SK-N-SH (cell line): ENCODE data around the gene BAHCC1. TPM values are rescaled to one million over a fixed set of nuclear protein-coding genes. Genes with fewer than 3 reads are reported as not detected.
A peak's percentile ranks its signal among the peaks of the same experiment; 100 is the strongest.

ENCODE experiments used
- CTCF ChIA-PET: fragments of 300-600, 350-600 bp; formaldehyde crosslinking; extraction: SDS; loops from one replicate; lab custom pipeline; 2021; lab: Yijun Ruan, JAX
- POLR2A ChIA-PET: fragments of 350-600 bp; sonication (Branson Sonifier 250); formaldehyde crosslinking; extraction: SDS; loops from one replicate; lab custom pipeline; 2020; ENCODE audit warnings: antibody characterized with exemption, inconsistent platforms; lab: Yijun Ruan, JAX
- DNase-seq: peaks from one replicate; pipeline ENCODE4 v3.0.0; 2012
- H2AFZ ChIP-seq: fragments of 200-600 bp; sonication (generic); 2 replicates; pipeline ENCODE4 v1.8.1; 2016; ENCODE audit warnings: antibody characterized with exemption, mild to moderate bottlenecking, low read depth
- H3F3A ChIP-seq: fragments of 200-600 bp; sonication (generic); replicated peaks from 2 replicates; pipeline ENCODE3; 2016; ENCODE audit warnings: antibody characterized with exemption, mild to moderate bottlenecking; ENCODE audit not compliant: insufficient read depth
- H3K27ac ChIP-seq, 2 experiments: fragments of 200-500 bp in 1 of 2; fragments of 200-600 bp in 1 of 2; sonication (Bioruptor generic) in 1 of 2; sonication (generic), shearing (Covaris generic) in 1 of 2; 2 replicates each; pipeline versions ENCODE4 v1.5.1 to v1.6.1; 2014 to 2016; ENCODE audit warnings: low read depth in 2 of 2, inconsistent platforms in 1 of 2, low read length in 1 of 2, mild to moderate bottlenecking in 1 of 2, mixed read lengths in 1 of 2
- H3K27me3 ChIP-seq: fragments of 200-600 bp; sonication (generic), shearing (Covaris generic); 2 replicates; pipeline ENCODE4 v1.6.1; 2016; ENCODE audit warnings: mixed run types; ENCODE audit not compliant: insufficient read depth
- H3K36me3 ChIP-seq, 2 experiments: fragments of 200-500 bp in 1 of 2; fragments of 200-600 bp in 1 of 2; sonication (Bioruptor generic) in 1 of 2; sonication (generic) in 1 of 2; replicated peaks in 1 of 2; 2 replicates each; pipeline versions ENCODE3 to v1.5.1; 2014 to 2016; ENCODE audit warnings: low read length in 1 of 2, mild to moderate bottlenecking in 1 of 2; ENCODE audit not compliant: insufficient read depth in 2 of 2, control insufficient read depth in 1 of 2
- H3K4me1 ChIP-seq, 2 experiments: fragments of 200-500 bp in 1 of 2; fragments of 200-600 bp in 1 of 2; sonication (Bioruptor generic) in 1 of 2; sonication (generic), shearing (Covaris generic) in 1 of 2; 2 replicates each; pipeline versions ENCODE4 v1.5.1 to v1.6.1; 2014 to 2016; ENCODE audit warnings: low read depth in 1 of 2, low read length in 1 of 2, mixed run types in 1 of 2; ENCODE audit not compliant: insufficient read depth in 2 of 2, control insufficient read depth in 1 of 2
- H3K4me2 ChIP-seq: fragments of 200-600 bp; sonication (generic), shearing (Covaris generic); 2 replicates; pipeline ENCODE4 v1.6.1; 2017; ENCODE audit warnings: mixed run types
- H3K4me3 ChIP-seq, 2 experiments: fragments of 200-500 bp in 1 of 2; fragments of 200-600 bp in 1 of 2; sonication (Bioruptor generic) in 1 of 2; sonication (generic), shearing (Covaris generic) in 1 of 2; 2 replicates each; pipeline versions ENCODE4 v1.5.1 to v1.8.1; 2014 to 2016; ENCODE audit warnings: low read depth in 2 of 2, inconsistent platforms in 1 of 2, low read length in 1 of 2, mild to moderate bottlenecking in 1 of 2, mixed read lengths in 1 of 2, moderate library complexity in 1 of 2
- H3K79me2 ChIP-seq: fragments of 200-600 bp; sonication (generic); 2 replicates; pipeline ENCODE4 v1.8.1; 2017; ENCODE audit warnings: mild to moderate bottlenecking; ENCODE audit not compliant: insufficient read depth
- H3K9ac ChIP-seq: fragments of 200-600 bp; sonication (generic); 2 replicates; pipeline ENCODE4 v1.6.1; 2017; ENCODE audit warnings: mixed run types
- H3K9me2 ChIP-seq: fragments of 200-600 bp; sonication (generic); 2 replicates; pipeline ENCODE4 v1.6.1; 2017; ENCODE audit warnings: mixed run types
- H3K9me3 ChIP-seq: fragments of 200-600 bp; sonication (generic); 2 replicates; pipeline ENCODE4 v1.6.1; 2017; ENCODE audit warnings: mixed run types, mild to moderate bottlenecking, moderate library complexity
- H4K20me1 ChIP-seq: fragments of 200-600 bp; sonication (generic); 2 replicates; pipeline ENCODE4 v1.6.1; 2017; ENCODE audit warnings: mild to moderate bottlenecking, mixed run types; ENCODE audit not compliant: insufficient read depth
- CHD2 ChIP-seq: fragments of 150-350 bp; IDR thresholded peaks from 2 replicates; pipeline ENCODE4 v1.6.1; 2018; ENCODE audit warnings: low read length; ENCODE audit not compliant: partially characterized antibody
- ELF1 ChIP-seq: IDR thresholded peaks from 2 replicates; pipeline ENCODE4 v1.4.0; 2012
- EP300 ChIP-seq, 2 experiments: IDR thresholded peaks; 2 replicates each; pipeline versions ENCODE4 v1.4.0 to v1.6.1; 2012; ENCODE audit warnings: borderline replicate concordance in 1 of 2, low read depth in 1 of 2, low read length in 1 of 2
- FOSL2 ChIP-seq: IDR thresholded peaks from 2 replicates; pipeline ENCODE4 v1.4.0; 2012; ENCODE audit warnings: low read depth, mild to moderate bottlenecking, moderate library complexity, borderline replicate concordance
- FOXJ3 ChIP-seq: sonication (generic); formaldehyde crosslinking; IDR thresholded peaks from 2 replicates; pipeline ENCODE4 v1.5.1; 2020; ENCODE audit warnings: mild to moderate bottlenecking, missing genetic modification reagents
- FOXM1 ChIP-seq: IDR thresholded peaks from 2 replicates; pipeline ENCODE4 v1.4.0; 2012; ENCODE audit warnings: low read depth, mild to moderate bottlenecking
- GABPA ChIP-seq: IDR thresholded peaks from 2 replicates; pipeline ENCODE4 v1.4.0; 2012; ENCODE audit warnings: low read depth, mild to moderate bottlenecking
- MAX ChIP-seq: IDR thresholded peaks from 2 replicates; pipeline ENCODE4 v1.4.0; 2012; ENCODE audit warnings: low read depth
- MEF2A ChIP-seq: IDR thresholded peaks from 2 replicates; pipeline ENCODE4 v1.4.0; 2012; ENCODE audit warnings: low read depth, borderline replicate concordance
- NFIC ChIP-seq: IDR thresholded peaks from 2 replicates; pipeline ENCODE4 v1.4.0; 2012; ENCODE audit warnings: borderline replicate concordance
- NRF1 ChIP-seq: IDR thresholded peaks from 2 replicates; pipeline ENCODE4 v1.6.1; 2012; ENCODE audit warnings: low read depth, mild to moderate bottlenecking, low read length
- PBX3 ChIP-seq: IDR thresholded peaks from 2 replicates; pipeline ENCODE4; 2012
- POLR2AphosphoS5 ChIP-seq: IDR thresholded peaks from 2 replicates; pipeline ENCODE4 v1.6.1; 2012; ENCODE audit warnings: low read depth, low read length
- REST ChIP-seq: IDR thresholded peaks from 2 replicates; pipeline ENCODE4 v1.6.1; 2012; ENCODE audit warnings: mild to moderate bottlenecking, low read depth, low read length, moderate library complexity
- SIN3A ChIP-seq: IDR thresholded peaks from 2 replicates; pipeline ENCODE4 v1.6.1; 2012; ENCODE audit warnings: low read depth, mild to moderate bottlenecking, low read length, moderate library complexity, borderline replicate concordance
- TAF1 ChIP-seq: IDR thresholded peaks from 2 replicates; pipeline ENCODE4 v1.6.1; 2012; ENCODE audit warnings: low read depth, mild to moderate bottlenecking, low read length, moderate library complexity, borderline replicate concordance
- TCF12 ChIP-seq: IDR thresholded peaks from 2 replicates; pipeline ENCODE4 v1.4.0; 2012
- USF1 ChIP-seq: IDR thresholded peaks from 2 replicates; pipeline ENCODE4 v1.4.0; 2012; ENCODE audit warnings: low read depth, borderline replicate concordance
- USF2 ChIP-seq: fragments of 150-350 bp; IDR thresholded peaks from 2 replicates; pipeline ENCODE4 v1.6.1; 2017; ENCODE audit warnings: antibody characterized with exemption, low read length, low read depth, borderline replicate concordance
- ZBTB33 ChIP-seq: IDR thresholded peaks from 2 replicates; pipeline ENCODE4 v1.4.0; 2012; ENCODE audit warnings: low read depth, borderline replicate concordance
- WGBS: methylation state at CpG from one replicate; pipeline ENCODE4 v1.1.6; 2017; ENCODE audit warnings: low lambda C conversion rate; 5-methylcytosine and 5-hydroxymethylcytosine counted together
- polyA plus RNA-seq, 3 experiments: library from polyadenylated mRNA; depleted of rRNA; stranded (reverse); fragments of >200 nt; gene quantifications; 2 replicates each; pipeline ENCODE4 v1.2.3, GENCODE V29; 2012

The BAHCC1 gene
- polyA plus RNA-seq, 1 of the 3 experiments (the other 2 are of a cell fraction): 6.4 TPM

- CTCF ChIA-PET: interaction anchor here (0.6 to 4.2 kb wide), 4 partner anchors 25 to 446 kb away, joined by 3 to 20 read pairs (median 4); no protein-coding TSS in a partner anchor
- WGBS: 25% methylated on average over 34 of the region's 111 CpGs
- H3K4me2 ChIP-seq: peak within 1 kb of the TSS; percentile 93
Measured at GRCh38 chr17:81512562-81513371, 117.5 kb downstream of the BAHCC1 start, which contains the start of gene ACTG1. ACTG1 (minus strand) TSS chr17:81512799; CDS start chr17:81512354, 445 bp downstream.

More at GRCh38 chr17:81512562-81513371, 117.5 kb downstream of the BAHCC1 start, which contains the start of gene ACTG1:
- peak within 1 kb of the TSS; percentile 88 for H3K27ac ChIP-seq
- no peaks in the 10 kb centered on the region for H3K9me3 ChIP-seq
- peaks cover 17 to 57% of the 10 kb centered on the region in 2 experiments; a peak in 3 of 4 replicates for H3K4me1 ChIP-seq
- peaks cover 35 to 45% of the 10 kb centered on the region in 2 experiments for H3K36me3 ChIP-seq
- peaks cover 90% of the 10 kb centered on the region for H3K79me2 ChIP-seq
- TF ChIP-seq MAX (0 out of 2 replicates have a peak, but pooled peaks have one; percentile 51), REST (peak; percentile 81), FOXJ3 (CRISPR knock-in tag) (no peak), NFIC (peak; percentile 64), TAF1 (peak; percentile 98), TCF12 (peak; percentile 24; the same call in 1 of the 2 replicates), EP300 (IDR thresholded peaks at IDR 0.05; ENCODE audit: borderline replicate concordance in 1 of 2, low read depth in 1 of 2, low read length in 1 of 2) (peak in 1 of 2 experiments; percentile 82; a peak in 1 of 4 replicates), FOSL2 (0 out of 2 replicates have a peak, but pooled peaks have one; percentile 9), USF2 (peak; percentile 62), CHD2 (no peak), NRF1 (0 out of 2 replicates have a peak, but pooled peaks have one; percentile 7), USF1 (peak; percentile 86), FOXM1 (peak; percentile 58), ZBTB33 (no peak), SIN3A (peak; percentile 99), MEF2A (no peak; the same call in 1 of the 2 replicates), POLR2AphosphoS5 (peak; percentile 100), GABPA (0 out of 2 replicates have a peak, but pooled peaks have one; percentile 26), ELF1 (no peak), PBX3 (peak; percentile 12; the same call in 1 of the 2 replicates)
- no peaks in the 10 kb centered on the region for H3K27me3 ChIP-seq
- peaks cover 69% of the 10 kb centered on the region for H3F3A ChIP-seq
- POLR2A ChIA-PET: interaction anchor here (0.6 to 2.5 kb wide), 13 partner anchors 13 to 155 kb away, joined by 3 to 12 read pairs (median 4); partner anchors contain the start of genes BAHCC1 and FAAP100
- H3K4me3 ChIP-seq: peak within 1 kb of the TSS; percentile 70 to 91
- H2AFZ ChIP-seq: no peak within 1 kb of the TSS
- peak within 1 kb of the TSS; percentile 81 for H3K9ac ChIP-seq
- no peaks in the 10 kb centered on the region for H3K9me2 ChIP-seq
- peaks cover 51% of the 10 kb centered on the region for H4K20me1 ChIP-seq
- DNase-seq: peak; percentile 100
